Panc1 (cell line): Measurements from ENCODE around the gene IPO13.

Source experiments
- CTCF ChIP-seq: fragments of 450-650 bp; IDR thresholded peaks from 2 replicates; pipeline ENCODE4 v1.5.1; 2017; ENCODE audit warnings: mild to moderate bottlenecking
- POLR2AphosphoS5 ChIP-seq: IDR thresholded peaks from 2 replicates; pipeline ENCODE4 v1.6.1; 2012; ENCODE audit warnings: mild to moderate bottlenecking, low read depth, low read length, moderate library complexity
- SIN3A ChIP-seq: IDR thresholded peaks from 2 replicates; pipeline ENCODE4 v1.6.1; 2012; ENCODE audit warnings: low read depth, mild to moderate bottlenecking, low read length, moderate library complexity, borderline replicate concordance; ENCODE audit not compliant: insufficient read depth
- TCF7L2 ChIP-seq: IDR thresholded peaks from 2 replicates; pipeline ENCODE4 v1.6.1; 2011; ENCODE audit warnings: mild to moderate bottlenecking, low read depth, low read length, inconsistent platforms
- TF ChIP-seq, protein P1 (sequence below), 2 experiments: IDR thresholded peaks; 2 replicates each; pipeline ENCODE4 v1.6.1; 2011 to 2012; ENCODE audit warnings: low read depth in 2 of 2, control low read depth in 1 of 2, low read length in 1 of 2, mild to moderate bottlenecking in 1 of 2, moderate library complexity in 1 of 2; ENCODE audit not compliant: insufficient read depth in 1 of 2

- TF ChIP-seq CTCF (peak; percentile 76), POLR2AphosphoS5 (no peak), SIN3A (no peak), TCF7L2 (no peak)
- TF ChIP-seq, protein P1, sequence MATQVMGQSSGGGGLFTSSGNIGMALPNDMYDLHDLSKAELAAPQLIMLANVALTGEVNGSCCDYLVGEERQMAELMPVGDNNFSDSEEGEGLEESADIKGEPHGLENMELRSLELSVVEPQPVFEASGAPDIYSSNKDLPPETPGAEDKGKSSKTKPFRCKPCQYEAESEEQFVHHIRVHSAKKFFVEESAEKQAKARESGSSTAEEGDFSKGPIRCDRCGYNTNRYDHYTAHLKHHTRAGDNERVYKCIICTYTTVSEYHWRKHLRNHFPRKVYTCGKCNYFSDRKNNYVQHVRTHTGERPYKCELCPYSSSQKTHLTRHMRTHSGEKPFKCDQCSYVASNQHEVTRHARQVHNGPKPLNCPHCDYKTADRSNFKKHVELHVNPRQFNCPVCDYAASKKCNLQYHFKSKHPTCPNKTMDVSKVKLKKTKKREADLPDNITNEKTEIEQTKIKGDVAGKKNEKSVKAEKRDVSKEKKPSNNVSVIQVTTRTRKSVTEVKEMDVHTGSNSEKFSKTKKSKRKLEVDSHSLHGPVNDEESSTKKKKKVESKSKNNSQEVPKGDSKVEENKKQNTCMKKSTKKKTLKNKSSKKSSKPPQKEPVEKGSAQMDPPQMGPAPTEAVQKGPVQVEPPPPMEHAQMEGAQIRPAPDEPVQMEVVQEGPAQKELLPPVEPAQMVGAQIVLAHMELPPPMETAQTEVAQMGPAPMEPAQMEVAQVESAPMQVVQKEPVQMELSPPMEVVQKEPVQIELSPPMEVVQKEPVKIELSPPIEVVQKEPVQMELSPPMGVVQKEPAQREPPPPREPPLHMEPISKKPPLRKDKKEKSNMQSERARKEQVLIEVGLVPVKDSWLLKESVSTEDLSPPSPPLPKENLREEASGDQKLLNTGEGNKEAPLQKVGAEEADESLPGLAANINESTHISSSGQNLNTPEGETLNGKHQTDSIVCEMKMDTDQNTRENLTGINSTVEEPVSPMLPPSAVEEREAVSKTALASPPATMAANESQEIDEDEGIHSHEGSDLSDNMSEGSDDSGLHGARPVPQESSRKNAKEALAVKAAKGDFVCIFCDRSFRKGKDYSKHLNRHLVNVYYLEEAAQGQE (IDR thresholded peaks at IDR 0.05; ENCODE audit: insufficient read depth in 1 of 2, low read depth in 2 of 2, low read length in 1 of 2) = no peak
Measured at GRCh38 chr1:43994794-43995790, 48.3 kb downstream of the IPO13 start.
